Smooth muscle cell (in vitro differentiated cells): ENCODE data around the gene CRACR2A. TPM values are rescaled to one million over a fixed set of nuclear protein-coding genes. Genes with fewer than 3 reads are reported as not detected.

Experiments used
- DNase-seq: peaks from one replicate; lab custom pipeline; 2025; ENCODE audit not compliant: unreplicated experiment; lab: John Stamatoyannopoulos, UW
- H2AFZ ChIP-seq: fragments of 200-600 bp; sonication (generic); 2 replicates; pipeline ENCODE4 v1.6.0; 2016; ENCODE audit warnings: antibody characterized with exemption, low read depth, mild to moderate bottlenecking
- H3F3A ChIP-seq: fragments of 200-600 bp; sonication (generic); 2 replicates; pipeline ENCODE4 v1.6.0; 2017; ENCODE audit warnings: antibody characterized with exemption, low read depth
- H3K27ac ChIP-seq: fragments of 200-600 bp; sonication (generic); 2 replicates; pipeline ENCODE4 v1.5.1; 2016; ENCODE audit warnings: low read depth, mild to moderate bottlenecking
- H3K27me3 ChIP-seq: fragments of 200-600 bp; sonication (generic); 2 replicates; pipeline ENCODE4 v1.6.1; 2016; ENCODE audit warnings: low read depth, mild to moderate bottlenecking
- H3K36me3 ChIP-seq: fragments of 200-600 bp; sonication (generic); 2 replicates; pipeline ENCODE4 v1.5.1; 2016; ENCODE audit warnings: low read depth
- H3K4me1 ChIP-seq: fragments of 200-600 bp; sonication (generic); 2 replicates; pipeline ENCODE4 v1.5.1; 2016; ENCODE audit warnings: low read depth
- H3K4me2 ChIP-seq: fragments of 200-600 bp; sonication (generic); 2 replicates; pipeline ENCODE4 v1.6.0; 2016; ENCODE audit warnings: mild to moderate bottlenecking
- H3K4me3 ChIP-seq: fragments of 200-600 bp; sonication (generic); 2 replicates; pipeline ENCODE4 v1.5.1; 2016; ENCODE audit warnings: mild to moderate bottlenecking
- H3K79me2 ChIP-seq: fragments of 200-600 bp; sonication (generic); 2 replicates; pipeline ENCODE4 v1.6.0; 2016; ENCODE audit warnings: low read depth, mild to moderate bottlenecking
- H3K9ac ChIP-seq: fragments of 200-600 bp; sonication (generic); 2 replicates; pipeline ENCODE4 v1.6.0; 2016; ENCODE audit warnings: low read depth
- H3K9me3 ChIP-seq: fragments of 200-600 bp; sonication (generic); replicated peaks from 2 replicates; pipeline ENCODE4 v1.5.1; 2016; ENCODE audit warnings: low read depth
- H4K20me1 ChIP-seq: fragments of 200-600 bp; sonication (generic); 2 replicates; pipeline ENCODE4 v1.6.0; 2016; ENCODE audit warnings: low read depth
- CTCF ChIP-seq: fragments of 200-600 bp; sonication (generic); IDR thresholded peaks from 2 replicates; pipeline ENCODE4 v1.5.1; 2017; ENCODE audit warnings: borderline replicate concordance, mild to moderate bottlenecking, antibody characterized with exemption; ENCODE audit not compliant: insufficient read depth, poor library complexity, severe bottlenecking
- WGBS: methylation state at CpG from one replicate; pipeline ENCODE4 v1.1.7; 2016; ENCODE audit warnings: low lambda C conversion rate; 5-methylcytosine and 5-hydroxymethylcytosine counted together
- polyA plus RNA-seq: library from polyadenylated mRNA; unstranded; fragments of >200 nt; fragmentation: Nextera tagmentation; extraction: Ambion mirVana; gene quantifications from 2 replicates; pipeline ENCODE4 v1.2.1, GENCODE V29; 2016
- total RNA-seq: library from RNA; depleted of rRNA; stranded (reverse); fragments of >200 nt; gene quantifications from 2 replicates; pipeline ENCODE4 v1.2.3, GENCODE V29; 2014

CRACR2A gene
- total and polyA plus RNA-seq, 2 experiments from 2014 or later = 0.99 to 1.3 TPM

- 93% methylated on average over 23 of the region's 23 CpGs for WGBS
- Histone ChIP-seq H3K4me2 (no peak overlapping the region), H3K27ac (no peak overlapping the region), H3K9me3 (no peaks in the 10 kb centered on the region), H3K27me3 (peaks cover 23% of the 10 kb centered on the region), H3K4me1 (peaks cover 11% of the 10 kb centered on the region), H3K4me3 (no peak overlapping the region), H4K20me1 (no peaks in the 10 kb centered on the region), H3F3A (no peaks in the 10 kb centered on the region), H3K79me2 (no peaks in the 10 kb centered on the region), H2AFZ (no peak overlapping the region), H3K9ac (no peak overlapping the region), H3K36me3 (no peaks in the 10 kb centered on the region)
- DNase-seq = no peak
- no peak for TF ChIP-seq CTCF
Observed at GRCh38 chr12:3601461-3602150, 151.3 kb downstream of the CRACR2A start.

GRCh38 chr12:3600951-3601350 is 152.0 kb downstream of the CRACR2A start:
- no peaks in the 10 kb centered on the region for H3K36me3 ChIP-seq
- H2AFZ ChIP-seq = no peak overlapping the region
- H3K27ac ChIP-seq = no peak overlapping the region
- no peaks in the 10 kb centered on the region for H4K20me1 ChIP-seq
- DNase-seq = no peak
- H3F3A ChIP-seq = no peaks in the 10 kb centered on the region
- peaks cover 11% of the 10 kb centered on the region for H3K4me1 ChIP-seq
- no peak overlapping the region for H3K4me3 ChIP-seq
- WGBS = 92% methylated on average over 7 of the region's 7 CpGs
- H3K9ac ChIP-seq = no peak overlapping the region
- H3K27me3 ChIP-seq = peaks cover 17% of the 10 kb centered on the region
- H3K4me2 ChIP-seq = no peak overlapping the region
- no peaks in the 10 kb centered on the region for H3K9me3 ChIP-seq
- no peak for TF ChIP-seq CTCF
- no peaks in the 10 kb centered on the region for H3K79me2 ChIP-seq

DNA sequence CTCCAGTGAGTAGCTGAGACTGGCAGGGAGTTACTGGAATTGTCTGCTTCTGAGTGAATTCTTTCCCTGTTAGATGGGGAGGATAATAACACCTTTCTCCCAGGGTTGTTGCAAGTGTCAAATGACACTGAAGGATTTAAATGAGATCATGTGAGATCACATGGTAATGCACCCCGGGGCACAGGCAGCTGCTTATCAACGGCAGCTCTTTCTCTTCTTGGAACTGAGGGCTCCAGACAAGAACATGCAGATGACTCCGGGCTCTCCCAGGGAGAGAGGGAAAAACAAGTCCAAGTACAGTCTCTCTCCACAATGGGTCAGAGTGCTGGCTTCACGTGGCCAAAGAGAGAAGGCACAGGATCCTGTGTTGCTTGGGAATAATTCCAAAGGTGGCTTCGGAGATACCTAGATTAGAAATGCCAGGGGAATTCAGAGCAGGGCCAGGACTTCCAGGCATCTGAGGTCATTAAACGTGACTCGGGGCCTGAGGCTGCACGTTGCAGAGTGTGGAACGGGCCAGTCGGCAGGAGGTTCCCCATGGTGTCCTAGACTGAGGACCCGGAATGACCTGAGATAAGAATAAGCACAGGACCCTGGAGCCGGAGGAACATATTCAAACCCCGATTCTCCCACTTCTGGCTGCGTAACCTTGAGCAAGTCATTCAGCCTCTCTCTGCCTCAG is 152.7 kb downstream of the CRACR2A start:
- DNase-seq = no peak
- Histone ChIP-seq H3K36me3 (no peaks in the 10 kb centered on the region), H3K4me1 (peaks cover 8% of the 10 kb centered on the region), H3K4me2 (no peak overlapping the region), H4K20me1 (no peaks in the 10 kb centered on the region), H3K27me3 (peaks cover 13% of the 10 kb centered on the region), H3K27ac (no peak overlapping the region), H3K4me3 (no peak overlapping the region), H3K79me2 (no peaks in the 10 kb centered on the region), H3K9ac (no peak overlapping the region), H2AFZ (no peak overlapping the region), H3F3A (no peaks in the 10 kb centered on the region), H3K9me3 (no peaks in the 10 kb centered on the region)
- no peak for TF ChIP-seq CTCF
- 58% methylated on average over 14 of the region's 14 CpGs for WGBS
